Peyer's patch (tissue), 4 donors: ENCODE results near the gene MAN1C1. TPM values are rescaled to one million over a fixed set of nuclear protein-coding genes. Genes with fewer than 3 reads are reported as not detected.

Experiments
- DNase-seq, 3 donors: peaks; one replicate each; pipeline ENCODE4 v3.0.0-alpha.2; 2017 to 2019
- H3K27ac ChIP-seq, 4 donors: fragments of 200-600 bp; sonication (generic); one replicate each; pipeline ENCODE4 v1.5.1; 2016 to 2019
- H3K27me3 ChIP-seq, 2 donors: fragments of 200-600 bp; sonication (generic); one replicate each; pipeline ENCODE4 v1.5.1; 2019
- H3K36me3 ChIP-seq, 3 donors: fragments of 200-600 bp; sonication (generic); one replicate each; pipeline ENCODE4 v1.5.1; 2016 to 2019
- H3K4me1 ChIP-seq, 4 donors: fragments of 200-600 bp; sonication (generic); one replicate each; pipeline ENCODE4 v1.5.1; 2016 to 2019
- H3K4me3 ChIP-seq, 4 donors: fragments of 200-600 bp; sonication (generic); 1 replicate in 3 of 4; 2 replicates in 1 of 4; pipeline ENCODE4 v1.5.1; 2016 to 2019; ENCODE audit warnings: mild to moderate bottlenecking in 1 of 4
- H3K9me3 ChIP-seq, 4 donors: fragments of 200-600 bp; sonication (generic); one replicate each; pipeline ENCODE4 v1.5.1; 2016 to 2019; ENCODE audit warnings: mild to moderate bottlenecking in 1 of 4
- POLR2A ChIP-seq, 2 donors: fragments of 450-650 bp; IDR thresholded peaks; one replicate each; pipeline ENCODE4 v1.5.1; 2017; ENCODE audit warnings: antibody characterized with exemption in 2 of 2, mild to moderate bottlenecking in 2 of 2, moderate library complexity in 2 of 2
- total RNA-seq, 4 donors: library from RNA; depleted of rRNA; stranded (reverse); fragments of >200 nt; gene quantifications; one replicate each; pipeline ENCODE4 v1.1.0, GENCODE V29; 2016
- TF ChIP-seq, protein P1 (sequence below), 6 experiments: fragments of 450-650 bp in 4 of 6; fragments of 200-600 bp in 2 of 6; sonication (generic) in 1 of 6; IDR thresholded peaks; one replicate each; pipeline ENCODE4 v1.5.1; 2017 to 2019; ENCODE audit warnings: antibody characterized with exemption in 6 of 6, mild to moderate bottlenecking in 3 of 6, moderate library complexity in 1 of 6

Gene MAN1C1
- total RNA-seq, 4 donors from 2014 or later: 2.3 to 10.7 (median 6.7) TPM

DNA sequence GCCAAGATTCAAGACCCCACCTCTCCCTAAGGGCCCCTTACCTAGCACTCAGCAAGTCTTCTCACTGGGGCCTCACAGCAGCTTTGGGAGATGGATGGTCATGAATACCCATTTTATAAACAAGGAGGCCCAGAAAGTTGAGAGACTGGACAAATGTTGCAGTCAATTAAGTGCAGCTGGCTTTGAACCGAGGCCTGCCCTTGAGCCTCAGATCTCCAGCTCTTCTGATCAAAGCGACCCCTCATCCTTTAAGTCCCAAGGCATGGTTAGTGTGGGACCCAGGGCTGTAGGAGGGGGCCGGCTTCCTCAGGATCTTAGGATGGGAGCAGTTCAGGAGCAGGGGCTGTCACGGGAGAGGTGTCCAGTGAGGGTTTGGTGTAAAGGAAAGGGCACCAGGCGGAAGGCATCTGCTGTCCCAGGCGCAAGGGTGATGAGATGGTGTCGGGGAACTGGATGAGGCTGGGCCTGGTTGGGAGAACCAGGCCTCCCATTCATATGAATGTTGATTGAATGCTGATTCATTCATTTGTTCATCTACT lies 198.0 kb downstream of the MAN1C1 start:
- Histone ChIP-seq H3K4me1 (peaks cover 0 to 19% (median 16%) of the 10 kb centered on the region in 4 donors), H3K27me3 (no peaks in the 10 kb centered on the region), H3K36me3 (peaks cover 0 to 22% (median 0%) of the 10 kb centered on the region in 3 donors), H3K4me3 (no peak overlapping the region), H3K27ac (no peak overlapping the region), H3K9me3 (no peaks in the 10 kb centered on the region)
- TF ChIP-seq, protein P1, sequence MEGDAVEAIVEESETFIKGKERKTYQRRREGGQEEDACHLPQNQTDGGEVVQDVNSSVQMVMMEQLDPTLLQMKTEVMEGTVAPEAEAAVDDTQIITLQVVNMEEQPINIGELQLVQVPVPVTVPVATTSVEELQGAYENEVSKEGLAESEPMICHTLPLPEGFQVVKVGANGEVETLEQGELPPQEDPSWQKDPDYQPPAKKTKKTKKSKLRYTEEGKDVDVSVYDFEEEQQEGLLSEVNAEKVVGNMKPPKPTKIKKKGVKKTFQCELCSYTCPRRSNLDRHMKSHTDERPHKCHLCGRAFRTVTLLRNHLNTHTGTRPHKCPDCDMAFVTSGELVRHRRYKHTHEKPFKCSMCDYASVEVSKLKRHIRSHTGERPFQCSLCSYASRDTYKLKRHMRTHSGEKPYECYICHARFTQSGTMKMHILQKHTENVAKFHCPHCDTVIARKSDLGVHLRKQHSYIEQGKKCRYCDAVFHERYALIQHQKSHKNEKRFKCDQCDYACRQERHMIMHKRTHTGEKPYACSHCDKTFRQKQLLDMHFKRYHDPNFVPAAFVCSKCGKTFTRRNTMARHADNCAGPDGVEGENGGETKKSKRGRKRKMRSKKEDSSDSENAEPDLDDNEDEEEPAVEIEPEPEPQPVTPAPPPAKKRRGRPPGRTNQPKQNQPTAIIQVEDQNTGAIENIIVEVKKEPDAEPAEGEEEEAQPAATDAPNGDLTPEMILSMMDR (IDR thresholded peaks at IDR 0.05): no peak
- no peak for TF ChIP-seq POLR2A (IDR thresholded peaks at IDR 0.05)
- peak in 1 of 3 donors; percentile 34 for DNase-seq

DNA sequence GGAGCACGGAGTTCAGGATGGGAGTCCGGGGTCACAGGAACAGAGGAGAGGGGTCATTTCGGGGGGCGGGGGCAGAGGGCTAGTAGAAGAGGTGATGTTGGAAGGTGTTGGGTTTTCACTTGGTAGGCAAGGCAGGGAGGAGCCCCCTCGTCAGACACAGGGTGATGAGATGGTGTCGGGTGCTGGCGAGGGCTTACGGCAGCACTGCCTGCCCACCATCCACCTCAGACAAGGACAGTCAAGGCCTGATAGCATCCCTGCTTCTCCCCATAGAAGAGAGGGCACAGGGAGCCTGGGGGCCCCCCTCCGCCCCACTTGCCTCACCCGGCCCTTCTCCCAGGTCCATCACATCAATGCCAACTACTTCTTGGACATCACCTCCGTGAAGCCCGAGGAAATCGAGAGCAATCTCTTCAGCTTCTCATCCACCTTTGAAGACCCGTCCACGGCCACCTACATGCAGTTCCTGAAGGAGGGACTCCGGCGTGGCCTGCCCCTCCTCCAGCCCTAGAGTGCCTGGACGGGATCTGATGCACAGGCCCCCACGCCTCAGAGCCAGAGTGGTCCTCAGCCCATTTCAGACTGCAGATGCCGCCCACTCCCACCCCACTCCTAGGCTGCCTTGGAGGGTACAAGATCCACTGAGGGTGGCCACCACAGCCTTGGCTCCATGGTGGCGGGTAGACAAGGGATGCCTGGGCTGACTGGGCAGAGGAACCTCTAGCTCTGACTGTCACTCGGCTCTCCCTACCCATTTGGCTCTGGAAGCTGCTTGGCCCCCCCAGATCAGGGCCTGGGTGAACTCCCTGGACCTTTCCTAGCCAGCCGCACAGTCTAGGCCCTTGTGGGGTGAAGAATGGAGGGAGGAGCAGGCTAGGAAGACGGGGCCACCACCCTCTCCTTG lies 198.9 kb downstream of the MAN1C1 start:
- no peak for TF ChIP-seq POLR2A (IDR thresholded peaks at IDR 0.05)
- TF ChIP-seq, protein P1 (IDR thresholded peaks at IDR 0.05): no peak
- H3K9me3 ChIP-seq: no peaks in the 10 kb centered on the region
- H3K27ac ChIP-seq: no peak overlapping the region
- H3K4me3 ChIP-seq: no peak overlapping the region
- DNase-seq: no peak
- peaks cover 0 to 17% (median 0%) of the 10 kb centered on the region in 3 donors for H3K36me3 ChIP-seq
- H3K27me3 ChIP-seq: no peaks in the 10 kb centered on the region
- peaks cover 0 to 19% (median 9%) of the 10 kb centered on the region in 4 donors for H3K4me1 ChIP-seq

DNA sequence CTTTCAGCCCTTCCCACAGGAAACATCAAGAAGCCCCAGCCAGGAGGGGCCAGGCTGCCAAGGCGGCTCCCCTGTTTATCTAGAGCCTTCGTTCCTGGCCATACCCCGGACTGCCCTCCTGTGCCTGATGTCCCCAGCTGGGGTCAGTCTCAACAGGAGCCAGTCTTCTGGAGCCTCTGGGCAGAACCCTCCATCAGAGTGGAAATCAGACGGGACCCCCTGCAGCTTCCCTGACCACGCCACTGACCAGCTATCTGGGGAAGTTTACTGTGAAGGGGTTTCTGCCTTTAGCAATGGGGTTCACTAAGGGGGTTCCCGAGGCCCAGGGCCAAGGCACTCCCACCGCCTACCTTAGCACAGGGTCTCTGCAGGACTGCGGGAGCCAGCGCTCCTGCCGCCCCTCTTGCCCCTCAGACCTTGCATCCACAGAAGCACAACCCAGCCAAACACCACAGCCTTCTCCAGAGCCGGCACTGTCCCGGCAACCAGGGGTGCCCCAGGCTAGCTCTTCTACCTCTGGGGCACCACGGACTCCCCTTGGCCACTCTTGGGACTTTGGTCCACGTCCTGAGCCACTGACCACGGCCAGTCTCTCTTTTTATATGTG lies 199.6 kb downstream of the MAN1C1 start:
- no peaks in the 10 kb centered on the region for H3K27me3 ChIP-seq
- H3K36me3 ChIP-seq: peaks cover 0 to 17% (median 0%) of the 10 kb centered on the region in 3 donors
- no peak overlapping the region for H3K4me3 ChIP-seq
- peaks cover 0 to 21% (median 10%) of the 10 kb centered on the region in 4 donors for H3K4me1 ChIP-seq
- H3K9me3 ChIP-seq: no peaks in the 10 kb centered on the region
- TF ChIP-seq, protein P1 (IDR thresholded peaks at IDR 0.05): no peak
- TF ChIP-seq POLR2A (IDR thresholded peaks at IDR 0.05): no peak
- H3K27ac ChIP-seq: no peak overlapping the region
- DNase-seq: no peak

DNA sequence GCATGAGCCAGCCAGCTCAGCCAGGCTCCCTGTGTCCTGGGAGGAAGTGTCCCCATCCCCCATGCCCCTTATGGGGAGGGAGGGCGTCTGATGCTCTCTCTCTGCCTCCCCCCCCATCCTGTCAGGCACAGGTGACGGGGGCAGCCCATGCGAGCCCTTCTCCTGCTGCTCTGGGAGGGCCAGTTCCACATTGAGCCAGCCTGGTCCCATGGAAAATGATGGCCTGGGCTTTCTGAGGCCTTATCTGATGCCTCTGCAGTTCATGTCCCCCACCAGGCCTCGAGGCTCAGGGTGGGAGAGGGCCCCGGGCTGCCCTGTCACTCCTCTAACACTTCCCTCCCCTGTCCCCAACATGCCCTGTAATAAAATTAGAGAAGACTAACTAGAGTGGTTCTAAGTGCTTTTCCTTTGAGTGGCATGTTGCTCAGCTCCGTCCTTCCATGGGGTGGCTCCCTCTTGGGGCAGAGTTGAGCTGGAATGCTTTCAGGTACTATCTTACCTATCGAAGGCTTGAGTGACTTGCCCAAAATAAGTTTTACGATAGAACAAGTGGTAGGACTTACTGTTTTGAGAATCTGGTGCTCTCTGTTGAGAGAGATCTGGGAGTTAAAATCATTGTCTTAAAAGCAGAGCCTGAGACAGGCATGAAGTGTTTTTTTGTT lies 201.4 kb downstream of the MAN1C1 start:
- H3K27me3 ChIP-seq: no peaks in the 10 kb centered on the region
- no peaks in the 10 kb centered on the region for H3K9me3 ChIP-seq
- TF ChIP-seq POLR2A (IDR thresholded peaks at IDR 0.05): no peak
- TF ChIP-seq, protein P1 (IDR thresholded peaks at IDR 0.05): peak in 3 of 6 experiments; percentile 33 to 45 (median 37)
- H3K4me1 ChIP-seq: peaks cover 0 to 28% (median 13%) of the 10 kb centered on the region in 4 donors
- H3K27ac ChIP-seq: peak overlapping the region in 3 of 4 donors; percentile 91 to 98 (median 94)
- peak in 2 of 3 donors; percentile 11 to 55 for DNase-seq
- peaks cover 0 to 8% (median 0%) of the 10 kb centered on the region in 3 donors for H3K36me3 ChIP-seq
- no peak overlapping the region for H3K4me3 ChIP-seq

DNA sequence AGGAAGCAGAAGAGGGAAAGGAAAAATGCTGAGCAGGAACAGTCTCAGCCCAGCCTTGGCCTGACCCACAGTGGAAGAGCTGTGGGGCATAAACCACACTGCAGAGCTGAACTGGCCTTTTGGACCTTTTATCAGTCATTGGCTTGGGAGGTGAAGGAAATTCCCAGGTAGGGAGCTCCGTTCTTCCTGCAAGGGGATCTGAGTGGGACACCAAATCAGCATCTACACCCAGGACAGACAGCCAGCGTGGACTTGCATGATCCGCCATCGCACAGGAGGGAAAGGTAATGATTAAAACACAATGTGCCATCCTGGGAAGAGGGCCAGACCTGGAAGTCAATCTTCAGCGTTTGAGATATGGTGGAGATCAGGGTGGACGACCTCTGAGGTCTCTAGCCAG lies 202.0 kb downstream of the MAN1C1 start:
- peak in 1 of 2 donors; percentile 47 for TF ChIP-seq POLR2A (IDR thresholded peaks at IDR 0.05)
- TF ChIP-seq, protein P1 (IDR thresholded peaks at IDR 0.05): no peak
- peak in 1 of 3 donors; percentile 68 for DNase-seq
- H3K4me3 ChIP-seq: peak overlapping the region in 3 of 4 donors; percentile 79 to 94 (median 80)
- H3K4me1 ChIP-seq: peaks cover 0 to 28% (median 13%) of the 10 kb centered on the region in 4 donors
- no peaks in the 10 kb centered on the region for H3K9me3 ChIP-seq
- peaks cover 0 to 11% (median 0%) of the 10 kb centered on the region in 3 donors for H3K36me3 ChIP-seq
- no peaks in the 10 kb centered on the region for H3K27me3 ChIP-seq
- H3K27ac ChIP-seq: peak overlapping the region; percentile 89 to 98 (median 92)
